ENCODE measurements around the gene ACTRT3.

ACTRT3 gene

DNA sequence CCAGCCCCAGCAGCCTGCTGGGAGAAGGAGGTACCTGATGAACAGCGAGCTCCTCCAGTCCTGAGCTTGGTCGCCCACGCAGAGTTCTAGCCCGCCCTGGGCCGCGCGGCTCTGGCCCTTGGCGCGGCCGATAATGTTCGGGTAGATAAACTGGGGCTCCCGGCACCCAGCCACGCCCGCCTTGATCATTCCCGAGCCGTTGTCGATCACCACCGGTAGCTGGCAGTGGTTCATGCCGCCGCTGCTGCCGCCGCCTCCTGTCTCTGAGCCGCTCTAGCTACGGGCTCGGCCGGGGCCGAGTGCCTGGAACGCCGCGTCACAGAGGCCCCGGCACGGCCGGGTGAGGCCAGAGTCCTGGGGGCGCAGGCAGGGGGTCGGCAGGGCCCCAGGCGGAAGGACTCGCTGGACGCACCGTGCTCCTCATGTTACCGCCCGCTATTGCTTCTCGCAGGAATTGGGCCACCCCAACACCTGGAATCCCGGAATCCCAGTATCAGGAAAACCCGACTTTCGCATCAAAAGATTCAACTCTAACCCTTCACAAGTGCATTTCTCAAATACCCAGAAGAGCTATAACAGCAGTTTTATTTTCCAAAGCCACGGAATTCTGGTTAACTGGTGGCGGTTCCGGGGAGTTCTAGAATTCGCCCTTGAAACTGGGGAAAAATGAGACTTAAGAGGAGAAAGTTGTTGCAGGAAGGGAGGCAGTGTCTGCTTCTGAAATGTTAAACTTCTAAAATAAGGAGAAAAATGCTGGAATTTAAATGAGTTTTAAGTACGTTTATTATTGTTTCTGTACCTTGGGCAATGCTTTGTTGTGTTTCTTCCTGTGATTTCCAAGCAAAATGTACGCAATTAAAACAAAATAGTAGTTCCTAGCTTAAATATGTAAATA is at the start of gene ACTRT3:
Gene ACTRT3 (minus strand): TSS at position 275 of the 895 bp plus-strand sequence. CDS start 41 bp downstream, at position 234.
- Histone ChIP-seq H3K4me1 (ENCODE audit: insufficient read depth, low read length) (peaks cover 11% of the 10 kb centered on the region), H3K27me3 (ENCODE audit: insufficient read depth, low read length) (no peaks in the 10 kb centered on the region), H3K36me3 (ENCODE audit: insufficient read depth, low read length) (no peaks in the 10 kb centered on the region), H3K9me3 (ENCODE audit: low read length) (no peaks in the 10 kb centered on the region), H3K4me3 (ENCODE audit: low read length) (peak within 1 kb of the TSS; percentile 40), H2AFZ (ENCODE audit: low read depth, low read length) (peak within 1 kb of the TSS; percentile 58)

DNA sequence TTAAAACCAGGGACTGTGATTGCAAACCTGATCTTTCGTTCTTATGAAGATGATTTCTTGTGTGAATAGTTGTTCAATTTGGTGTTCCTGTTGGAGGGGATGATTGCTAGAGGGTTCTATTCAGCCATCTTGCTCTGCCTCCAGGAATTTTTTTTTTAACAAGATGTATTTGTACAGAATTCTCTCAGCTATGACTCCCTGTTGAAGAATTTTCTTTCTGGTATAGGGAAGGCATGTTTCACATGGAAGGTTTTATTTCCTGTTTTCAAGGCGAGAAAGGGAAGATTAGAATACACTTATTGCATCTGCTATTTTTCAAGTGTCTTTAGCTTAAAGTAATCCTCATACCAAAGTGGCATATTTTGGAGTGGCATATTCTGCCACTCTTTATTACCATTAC is 49.0 kb upstream of the ACTRT3 start:
- Histone ChIP-seq H3K4me3 (ENCODE audit: low read length) (no peak overlapping the region), H3K36me3 (ENCODE audit: insufficient read depth, low read length) (no peaks in the 10 kb centered on the region), H3K4me1 (ENCODE audit: insufficient read depth, low read length) (no peaks in the 10 kb centered on the region), H2AFZ (ENCODE audit: low read depth, low read length) (no peak overlapping the region), H3K27me3 (ENCODE audit: insufficient read depth, low read length) (no peaks in the 10 kb centered on the region), H3K9me3 (ENCODE audit: low read length) (no peaks in the 10 kb centered on the region)

DNA sequence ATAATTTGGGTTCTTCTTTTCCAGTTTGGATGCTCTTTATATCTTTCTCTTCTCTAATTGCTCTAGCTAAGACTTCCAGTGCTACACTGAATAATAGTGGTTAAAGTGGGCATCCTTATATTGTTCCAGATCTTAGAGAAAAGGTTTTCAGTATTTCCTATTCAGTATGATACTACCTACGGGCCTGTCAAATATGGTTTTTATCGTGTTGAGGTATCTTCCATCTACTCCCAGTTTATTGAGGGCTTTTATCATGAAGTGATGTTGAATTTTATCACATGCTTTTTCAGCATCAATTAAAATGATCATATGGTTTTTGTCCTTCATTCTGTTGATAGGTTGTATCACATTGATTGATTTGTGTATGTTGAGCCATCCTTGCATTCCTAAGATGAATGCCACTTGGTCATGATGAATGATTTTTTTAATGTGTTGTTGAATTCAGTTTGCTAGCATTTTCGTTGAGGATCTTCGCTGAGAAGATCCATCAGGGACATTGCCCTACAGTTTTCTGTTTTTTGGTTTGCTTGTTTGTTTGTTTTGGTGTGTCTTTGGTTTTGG is 46.3 kb upstream of the ACTRT3 start:
- Histone ChIP-seq H2AFZ (ENCODE audit: low read depth, low read length) (no peak overlapping the region), H3K9me3 (ENCODE audit: low read length) (no peaks in the 10 kb centered on the region), H3K4me3 (ENCODE audit: low read length) (no peak overlapping the region), H3K4me1 (ENCODE audit: insufficient read depth, low read length) (no peaks in the 10 kb centered on the region), H3K27me3 (ENCODE audit: insufficient read depth, low read length) (no peaks in the 10 kb centered on the region), H3K36me3 (ENCODE audit: insufficient read depth, low read length) (no peaks in the 10 kb centered on the region)

DNA sequence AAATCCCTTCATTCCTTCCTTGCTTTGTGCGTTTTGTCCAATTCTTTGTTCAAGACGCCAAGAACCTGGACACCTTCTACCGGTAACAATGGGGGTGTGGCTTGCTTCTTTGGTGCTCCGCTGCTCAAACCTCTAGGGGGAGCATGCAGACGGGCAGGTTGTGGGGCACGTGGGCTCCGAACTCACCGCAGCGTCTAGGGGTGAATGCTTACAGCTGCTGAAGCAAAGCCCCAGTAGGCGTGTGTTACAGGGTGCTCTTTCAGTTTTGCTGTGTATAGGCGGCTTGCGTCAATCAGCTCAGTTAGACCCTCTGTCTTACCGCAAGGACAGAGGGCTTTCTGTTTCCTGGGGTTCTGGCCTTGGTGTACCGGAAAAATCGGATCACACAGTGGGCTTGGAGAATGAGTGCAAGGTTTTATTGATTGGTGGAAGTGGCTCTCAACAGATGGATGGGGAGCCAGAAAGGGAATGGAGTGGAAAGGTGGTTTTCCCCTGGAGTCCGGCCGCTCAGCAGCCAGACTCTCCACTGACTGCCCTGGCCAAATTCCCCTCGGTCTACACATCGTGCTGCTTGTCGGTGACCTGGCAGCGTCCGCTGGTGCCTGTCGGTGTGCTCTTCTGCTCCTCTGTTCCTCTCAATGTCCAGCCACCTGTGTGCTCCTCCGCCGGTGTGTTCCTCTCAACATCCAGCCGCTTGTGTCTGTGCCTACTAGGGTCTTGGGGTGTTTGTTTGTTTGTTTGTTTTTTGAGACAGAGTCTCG is 44.6 kb upstream of the ACTRT3 start:
- Histone ChIP-seq H2AFZ (ENCODE audit: low read depth, low read length) (no peak overlapping the region), H3K4me3 (ENCODE audit: low read length) (no peak overlapping the region), H3K27me3 (ENCODE audit: insufficient read depth, low read length) (no peaks in the 10 kb centered on the region), H3K9me3 (ENCODE audit: low read length) (no peaks in the 10 kb centered on the region), H3K4me1 (ENCODE audit: insufficient read depth, low read length) (no peaks in the 10 kb centered on the region), H3K36me3 (ENCODE audit: insufficient read depth, low read length) (no peaks in the 10 kb centered on the region)

DNA sequence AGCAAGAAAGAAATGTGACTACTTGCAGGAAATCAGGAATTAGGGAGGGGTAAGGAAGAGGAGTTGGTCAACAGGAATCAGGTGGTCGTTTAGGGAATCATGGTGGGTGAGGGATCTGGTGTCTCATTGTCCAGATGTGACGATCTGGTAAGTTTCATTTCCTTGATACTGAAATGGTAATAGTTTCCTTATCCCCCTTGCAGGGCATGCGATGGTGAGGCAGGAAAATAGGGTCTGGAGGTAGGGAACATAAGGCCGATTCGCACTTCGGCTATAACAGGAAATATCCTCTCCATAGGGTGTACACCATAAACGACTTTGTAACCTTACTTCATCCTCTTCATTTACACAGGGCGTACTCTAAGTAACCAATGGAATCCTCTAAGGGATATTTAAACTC is 43.9 kb upstream of the ACTRT3 start:
- no peaks in the 10 kb centered on the region for H3K9me3 ChIP-seq (ENCODE audit: low read length)
- no peaks in the 10 kb centered on the region for H3K27me3 ChIP-seq (ENCODE audit: insufficient read depth, low read length)
- H2AFZ ChIP-seq (ENCODE audit: low read depth, low read length): no peak overlapping the region
- H3K4me3 ChIP-seq (ENCODE audit: low read length): no peak overlapping the region
- H3K36me3 ChIP-seq (ENCODE audit: insufficient read depth, low read length): no peaks in the 10 kb centered on the region
- no peaks in the 10 kb centered on the region for H3K4me1 ChIP-seq (ENCODE audit: insufficient read depth, low read length)

DNA sequence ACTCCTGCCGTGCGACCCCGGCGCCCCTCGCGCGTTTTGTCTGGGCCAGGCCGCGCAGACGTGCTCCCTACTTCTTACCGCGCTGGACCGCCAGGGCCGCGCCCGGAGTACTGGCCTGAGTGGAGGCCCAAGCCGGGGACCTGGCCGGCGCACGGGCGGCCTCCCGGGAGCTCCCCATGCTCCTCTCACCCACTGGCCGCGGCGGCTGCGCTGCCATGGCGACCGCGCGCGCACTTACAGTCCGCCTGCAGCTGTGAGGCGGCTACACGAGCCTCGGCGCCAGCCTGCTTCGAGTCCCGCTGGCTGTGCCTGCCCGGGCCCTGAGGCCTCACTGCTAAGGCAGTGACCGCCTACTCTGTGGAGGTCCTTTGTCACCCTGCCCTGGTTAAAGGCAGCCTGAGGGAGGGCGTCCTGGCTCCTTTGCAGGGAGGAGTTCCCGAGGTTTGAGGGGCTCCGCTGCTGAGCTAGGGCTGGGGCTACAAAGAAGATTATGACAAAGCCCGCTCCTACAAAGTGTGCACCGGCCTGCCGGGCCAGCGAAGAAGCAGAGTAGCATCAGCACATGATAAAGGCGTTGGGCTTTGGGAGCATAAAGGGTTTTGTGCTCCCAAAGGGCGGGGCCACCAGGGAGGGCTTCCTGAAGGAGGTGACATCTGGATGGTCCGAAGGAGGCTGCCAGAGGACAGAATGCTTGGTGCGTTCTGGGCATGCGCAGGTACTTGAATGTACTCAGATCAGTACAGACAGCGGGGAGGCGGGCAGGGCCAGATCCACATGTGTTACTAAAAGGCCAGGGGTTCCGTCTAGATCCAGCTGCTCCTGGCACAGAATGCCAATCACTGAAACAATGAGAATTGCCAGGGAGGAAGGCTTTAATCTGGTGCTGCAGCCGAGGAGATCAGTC is 43.2 kb upstream of the ACTRT3 start, which contains the start of the genes LRRC34 and LRRIQ4:
Gene LRRC34 (minus strand): TSS at position 573 of the 904 bp plus-strand sequence. CDS start 356 bp downstream, at position 217.
Gene LRRIQ4 (plus strand): TSS at position 539 of the 904 bp plus-strand sequence. CDS start 9,052 bp downstream, outside the sequence.
- H3K4me3 ChIP-seq (ENCODE audit: low read length): peak within 1 kb of the TSS; percentile 8

DNA sequence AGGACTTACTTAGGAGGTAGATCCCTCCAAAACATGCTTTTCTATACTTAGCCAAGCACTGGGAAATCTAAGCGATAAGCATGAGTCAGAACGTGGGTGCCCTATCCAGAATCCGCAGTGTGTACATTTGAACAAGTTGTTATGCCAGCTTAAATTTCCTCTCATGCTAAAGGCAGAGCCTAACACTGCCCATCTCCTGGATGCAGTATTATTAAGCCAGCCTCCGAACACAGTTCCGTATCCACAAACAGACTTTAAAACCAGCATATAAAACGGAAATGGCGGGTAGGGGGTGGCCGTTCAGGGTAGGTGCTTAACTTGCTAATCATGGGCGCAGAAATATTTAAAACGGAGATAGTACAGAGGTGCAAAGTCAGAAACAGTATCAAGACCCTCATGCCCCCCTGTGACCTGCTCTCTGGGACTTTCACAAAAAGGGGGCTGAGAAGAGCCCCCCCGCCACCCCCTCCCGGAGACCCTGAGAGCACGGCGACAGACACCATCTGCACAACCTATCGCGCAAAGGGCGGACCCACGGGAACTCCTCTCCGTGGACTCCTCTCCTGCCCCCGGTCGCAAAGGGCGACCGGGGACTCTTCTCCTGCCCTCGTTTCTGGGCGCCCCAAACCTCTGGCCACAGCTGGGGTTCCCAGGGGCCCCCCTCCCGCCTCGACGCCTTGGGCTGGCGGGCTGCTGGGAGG is 42.4 kb upstream of the ACTRT3 start:
- H3K27me3 ChIP-seq (ENCODE audit: insufficient read depth, low read length): no peaks in the 10 kb centered on the region
- H3K4me1 ChIP-seq (ENCODE audit: insufficient read depth, low read length): no peaks in the 10 kb centered on the region
- no peak overlapping the region for H3K4me3 ChIP-seq (ENCODE audit: low read length)
- no peaks in the 10 kb centered on the region for H3K36me3 ChIP-seq (ENCODE audit: insufficient read depth, low read length)
- H3K9me3 ChIP-seq (ENCODE audit: low read length): no peaks in the 10 kb centered on the region
- no peak overlapping the region for H2AFZ ChIP-seq (ENCODE audit: low read depth, low read length)

More for the DNA sequence above, 43.2 kb upstream of the ACTRT3 start, which contains the start of the genes LRRC34 and LRRIQ4:
- no peaks in the 10 kb centered on the region for H3K4me1 ChIP-seq (ENCODE audit: insufficient read depth, low read length)
- H2AFZ ChIP-seq (ENCODE audit: low read depth, low read length): no peak within 1 kb of the TSS
- H3K27me3 ChIP-seq (ENCODE audit: insufficient read depth, low read length): no peaks in the 10 kb centered on the region
- H3K9me3 ChIP-seq (ENCODE audit: low read length): no peaks in the 10 kb centered on the region
- H3K36me3 ChIP-seq (ENCODE audit: insufficient read depth, low read length): no peaks in the 10 kb centered on the region

DNA sequence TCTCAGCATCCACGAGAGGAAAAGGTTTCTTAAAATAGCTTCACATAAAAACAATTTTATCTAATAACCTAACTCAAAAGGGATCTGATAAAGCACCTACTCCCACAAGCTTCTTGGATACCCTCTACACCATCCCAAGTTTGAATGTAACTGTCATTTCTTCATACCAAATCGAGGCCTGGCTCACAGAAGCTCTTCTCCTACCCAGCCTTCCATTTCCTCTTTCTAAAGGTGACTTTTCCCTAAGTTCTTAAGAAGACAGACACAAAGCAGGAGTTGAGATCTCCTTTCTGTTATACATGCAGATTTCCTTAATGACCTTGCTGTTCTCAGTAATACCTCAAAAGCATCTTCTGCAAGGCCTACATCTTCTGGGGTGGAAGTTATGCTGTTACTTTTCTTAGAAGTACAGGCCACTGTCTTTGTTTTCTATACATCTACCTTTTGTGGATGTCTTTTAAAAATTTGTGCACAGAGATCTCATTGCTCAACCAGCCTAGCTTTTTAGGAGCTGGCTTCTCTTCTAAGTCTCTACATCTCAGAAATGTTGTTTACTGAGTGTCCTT is 40.0 kb upstream of the ACTRT3 start:
- Histone ChIP-seq H3K36me3 (ENCODE audit: insufficient read depth, low read length) (no peaks in the 10 kb centered on the region), H2AFZ (ENCODE audit: low read depth, low read length) (no peak overlapping the region), H3K9me3 (ENCODE audit: low read length) (no peaks in the 10 kb centered on the region), H3K27me3 (ENCODE audit: insufficient read depth, low read length) (no peaks in the 10 kb centered on the region), H3K4me3 (ENCODE audit: low read length) (no peak overlapping the region), H3K4me1 (ENCODE audit: insufficient read depth, low read length) (no peaks in the 10 kb centered on the region)

DNA sequence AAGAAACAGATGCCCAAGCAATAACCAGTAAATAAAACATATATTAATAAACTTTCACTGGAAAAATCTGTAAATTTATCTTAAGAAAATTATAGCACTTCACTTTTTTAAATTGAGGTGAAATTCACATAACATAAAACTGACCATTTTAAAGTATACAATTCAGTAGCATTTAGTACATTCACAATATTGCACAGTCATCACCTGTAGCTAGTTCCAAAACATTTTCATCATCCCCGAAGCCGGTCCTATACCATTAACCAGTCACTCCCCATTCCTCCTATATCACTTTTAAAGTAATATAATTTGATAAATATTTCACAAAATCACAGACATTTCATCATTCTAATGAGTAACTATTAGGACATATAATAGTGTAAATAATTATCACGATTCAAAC is 35.3 kb upstream of the ACTRT3 start:
- H3K4me3 ChIP-seq (ENCODE audit: low read length): no peak overlapping the region
- no peaks in the 10 kb centered on the region for H3K36me3 ChIP-seq (ENCODE audit: insufficient read depth, low read length)
- H3K9me3 ChIP-seq (ENCODE audit: low read length): no peaks in the 10 kb centered on the region
- no peaks in the 10 kb centered on the region for H3K4me1 ChIP-seq (ENCODE audit: insufficient read depth, low read length)
- H2AFZ ChIP-seq (ENCODE audit: low read depth, low read length): no peak overlapping the region
- no peaks in the 10 kb centered on the region for H3K27me3 ChIP-seq (ENCODE audit: insufficient read depth, low read length)

DNA sequence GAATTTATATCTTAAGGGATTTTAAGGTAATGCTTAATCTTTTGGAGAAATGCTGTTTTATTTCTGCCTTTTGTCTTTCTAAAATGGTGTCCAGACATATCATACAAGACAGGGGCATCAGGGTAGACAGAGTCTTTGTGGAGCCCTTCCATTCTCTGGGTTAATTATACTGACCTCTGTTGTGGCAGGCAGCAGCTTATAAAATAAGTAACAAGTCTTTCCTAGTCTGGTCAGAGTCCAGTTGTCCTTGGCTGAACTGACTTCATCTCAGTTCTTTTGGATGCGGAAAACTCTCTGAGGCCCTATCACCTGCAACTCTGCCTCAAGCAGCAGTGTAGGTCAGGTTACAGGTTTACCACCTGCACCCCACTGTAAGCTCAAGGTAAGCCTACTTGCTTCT is 23.0 kb upstream of the ACTRT3 start:
- Histone ChIP-seq H3K9me3 (ENCODE audit: low read length) (no peaks in the 10 kb centered on the region), H3K4me1 (ENCODE audit: insufficient read depth, low read length) (no peaks in the 10 kb centered on the region), H3K4me3 (ENCODE audit: low read length) (no peak overlapping the region), H2AFZ (ENCODE audit: low read depth, low read length) (no peak overlapping the region), H3K36me3 (ENCODE audit: insufficient read depth, low read length) (peaks cover 20% of the 10 kb centered on the region), H3K27me3 (ENCODE audit: insufficient read depth, low read length) (no peaks in the 10 kb centered on the region)

DNA sequence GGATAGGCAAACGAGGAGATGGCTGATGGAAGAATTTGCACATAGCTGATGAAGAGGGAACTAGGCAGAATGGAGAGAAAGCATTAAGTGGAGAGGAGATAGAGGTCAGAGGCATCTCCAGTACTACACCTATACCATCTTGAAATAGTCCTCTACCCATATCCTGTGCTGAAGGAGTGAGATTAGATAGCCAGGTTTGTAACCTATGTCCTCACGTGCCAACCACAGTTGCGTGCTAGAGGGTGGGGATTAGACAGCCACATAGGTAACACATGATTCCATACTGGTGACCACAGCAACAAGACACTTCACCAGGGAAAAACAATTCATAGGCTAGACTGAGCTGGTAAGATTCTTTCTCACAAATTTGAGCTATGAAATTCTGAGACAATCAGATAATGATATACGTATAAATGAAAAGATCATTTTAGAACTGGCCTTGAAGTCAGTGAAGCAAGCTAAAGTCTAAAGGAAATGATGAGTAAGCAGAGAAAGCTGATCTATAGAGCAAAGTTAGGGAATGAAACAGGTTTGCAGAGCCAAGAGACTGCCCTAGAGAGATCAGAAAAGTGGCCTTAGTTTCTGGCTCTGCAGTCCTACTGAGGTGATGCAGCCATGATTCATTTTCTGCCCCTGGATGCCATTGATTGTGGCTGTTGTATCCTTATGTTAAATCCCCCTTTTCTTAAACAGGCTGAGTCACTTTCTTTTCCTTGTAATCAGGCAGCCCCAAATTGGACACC is 21.5 kb upstream of the ACTRT3 start:
- H3K36me3 ChIP-seq (ENCODE audit: insufficient read depth, low read length): peaks cover 33% of the 10 kb centered on the region
- no peaks in the 10 kb centered on the region for H3K4me1 ChIP-seq (ENCODE audit: insufficient read depth, low read length)
- H3K4me3 ChIP-seq (ENCODE audit: low read length): no peak overlapping the region
- H3K27me3 ChIP-seq (ENCODE audit: insufficient read depth, low read length): no peaks in the 10 kb centered on the region
- no peak overlapping the region for H2AFZ ChIP-seq (ENCODE audit: low read depth, low read length)
- no peaks in the 10 kb centered on the region for H3K9me3 ChIP-seq (ENCODE audit: low read length)
